WTC11 (cell line): ENCODE results near the gene GMPR. TPM values are rescaled to one million over a fixed set of nuclear protein-coding genes. Genes with fewer than 3 reads are reported as not detected.

Experiments used
- ATAC-seq: fragments of 200-7000 bp; cut with Tn5 transposase; 2 replicates; pipeline ENCODE4 v1.10.0; 2021; ENCODE audit warnings: mild to moderate bottlenecking, moderate library complexity
- CTCF ChIA-PET: fragments of 300-600 bp; sonication (Branson Sonifier 250); formaldehyde crosslinking; loops from one replicate; lab custom pipeline; 2021; ENCODE audit warnings: antibody characterized with exemption; lab: Charles Lee
- POLR2A ChIA-PET: fragments of 350-600 bp; sonication (Branson Sonifier 250); formaldehyde crosslinking; loops from one replicate; lab custom pipeline; 2021; ENCODE audit warnings: antibody characterized with exemption; lab: Charles Lee
- DNase-seq: peaks from one replicate; pipeline ENCODE4 v3.0.0; 2021; ENCODE audit warnings: low spot score
- H3K27ac Mint-ChIP-seq: 2 replicates; pipeline ENCODE4 v1.8.0; 2021; ENCODE audit warnings: mixed read lengths
- H3K27me3 Mint-ChIP-seq: 2 replicates; pipeline ENCODE4 v1.8.0; 2021; ENCODE audit warnings: low read depth, mild to moderate bottlenecking, moderate library complexity, mixed read lengths
- H3K36me3 Mint-ChIP-seq: 2 replicates; pipeline ENCODE4 v1.8.0; 2021; ENCODE audit warnings: mixed read lengths
- H3K4me1 Mint-ChIP-seq: 2 replicates; pipeline ENCODE4 v1.8.0; 2022; ENCODE audit warnings: mixed read lengths
- H3K4me3 Mint-ChIP-seq: 2 replicates; pipeline ENCODE4 v1.8.0; 2021; ENCODE audit warnings: mild to moderate bottlenecking, moderate library complexity, mixed read lengths
- H3K9me3 Mint-ChIP-seq: 2 replicates; pipeline ENCODE4 v1.8.0; 2021; ENCODE audit warnings: mixed read lengths
- CREM ChIP-seq: sonication (generic); formaldehyde crosslinking; IDR thresholded peaks from 2 replicates; pipeline ENCODE4 v1.8.1; 2022; ENCODE audit warnings: mild to moderate bottlenecking, missing genetic modification reagents, moderate library complexity
- ELF4 ChIP-seq: sonication (generic); formaldehyde crosslinking; IDR thresholded peaks from 2 replicates; pipeline ENCODE4 v1.8.1; 2022; ENCODE audit warnings: low read depth, mild to moderate bottlenecking, moderate library complexity, missing genetic modification reagents
- ETV6 ChIP-seq: sonication (generic); formaldehyde crosslinking; IDR thresholded peaks from 2 replicates; pipeline ENCODE4 v1.8.1; 2022; ENCODE audit warnings: mild to moderate bottlenecking, missing genetic modification reagents
- GRHL2 ChIP-seq: fragments of 250-450 bp; sonication (Bioruptor Pico); IDR thresholded peaks from 2 replicates; pipeline ENCODE4 v1.8.0; 2022; ENCODE audit warnings: mild to moderate bottlenecking, moderate library complexity; ENCODE audit not compliant: insufficient replicate concordance, severe bottlenecking
- GTF2I ChIP-seq: fragments of 250-450 bp; sonication (Bioruptor Pico); conservative IDR thresholded peaks from 2 replicates; pipeline ENCODE4 v1.4.0; 2021; ENCODE audit warnings: mild to moderate bottlenecking
- HMGA2 ChIP-seq: fragments of 250-450 bp; sonication (Bioruptor Pico); IDR thresholded peaks from 2 replicates; pipeline ENCODE4 v1.4.0; 2021; ENCODE audit warnings: mild to moderate bottlenecking, moderate library complexity
- JUN ChIP-seq: sonication (generic); formaldehyde crosslinking; IDR thresholded peaks from 2 replicates; pipeline ENCODE4 v1.8.0; 2023; ENCODE audit warnings: mild to moderate bottlenecking, missing genetic modification reagents
- KAT7 ChIP-seq: sonication (generic); formaldehyde crosslinking; IDR thresholded peaks from 2 replicates; pipeline ENCODE4 v1.8.1; 2023; ENCODE audit warnings: missing genetic modification reagents, mild to moderate bottlenecking, borderline replicate concordance
- NFE2L1 ChIP-seq: sonication (generic); formaldehyde crosslinking; IDR thresholded peaks from 2 replicates; pipeline ENCODE4 v1.8.1; 2023; ENCODE audit warnings: missing genetic modification reagents
- NR1H2 ChIP-seq: sonication (generic); formaldehyde crosslinking; IDR thresholded peaks from 2 replicates; pipeline ENCODE4 v1.9.0; 2021; ENCODE audit warnings: mild to moderate bottlenecking, moderate library complexity, missing genetic modification reagents
- NR2C2 ChIP-seq: sonication (generic); formaldehyde crosslinking; IDR thresholded peaks from 2 replicates; pipeline ENCODE4 v1.8.0; 2022; ENCODE audit warnings: mild to moderate bottlenecking, missing genetic modification reagents
- NR3C1 ChIP-seq: sonication (generic); formaldehyde crosslinking; conservative IDR thresholded peaks from 2 replicates; pipeline ENCODE4 v1.8.1; 2023; ENCODE audit warnings: low read depth, mild to moderate bottlenecking, missing genetic modification reagents
- SP1 ChIP-seq: sonication (generic); formaldehyde crosslinking; conservative IDR thresholded peaks from 2 replicates; pipeline ENCODE4 v1.8.1; 2022; ENCODE audit warnings: missing genetic modification reagents
- TEAD1 ChIP-seq: sonication (generic); formaldehyde crosslinking; IDR thresholded peaks from 2 replicates; pipeline ENCODE4 v1.8.0; 2022; ENCODE audit warnings: mild to moderate bottlenecking, missing genetic modification reagents
- ZNF219 ChIP-seq: sonication (generic); formaldehyde crosslinking; IDR thresholded peaks from 2 replicates; pipeline ENCODE4 v1.8.0; 2023; ENCODE audit warnings: missing genetic modification reagents, mild to moderate bottlenecking, borderline replicate concordance
- ZNF416 ChIP-seq: fragments of 250-450 bp; sonication (Bioruptor Pico); IDR thresholded peaks from 2 replicates; pipeline ENCODE4 v1.9.0; 2021; ENCODE audit warnings: mild to moderate bottlenecking, inconsistent platforms
- total RNA-seq: library from RNA; stranded (reverse); gene quantifications from 3 replicates; pipeline ENCODE4 v1.2.3, GENCODE V29; 2021
- TF ChIP-seq, protein P1 (sequence below): sonication (generic); formaldehyde crosslinking; IDR thresholded peaks from 2 replicates; pipeline ENCODE4 v1.8.1; 2022; ENCODE audit warnings: mild to moderate bottlenecking, moderate library complexity, missing genetic modification reagents
- TF ChIP-seq, protein P2 (sequence below): sonication (generic); formaldehyde crosslinking; IDR thresholded peaks from 2 replicates; pipeline ENCODE4 v1.8.1; 2022; ENCODE audit warnings: low read depth, missing genetic modification reagents, borderline replicate concordance
- TF ChIP-seq, protein P3 (sequence below): fragments of 250-450 bp; sonication (Bioruptor Pico); IDR thresholded peaks from 2 replicates; pipeline ENCODE4 v1.9.0; 2021; ENCODE audit warnings: moderate library complexity, mild to moderate bottlenecking, inconsistent platforms, borderline replicate concordance
- TF ChIP-seq, protein P4 (sequence below): sonication (generic); formaldehyde crosslinking; IDR thresholded peaks from 2 replicates; pipeline ENCODE4 v1.8.1; 2023; ENCODE audit warnings: mild to moderate bottlenecking, moderate library complexity, missing genetic modification reagents
- TF ChIP-seq, protein P5 (sequence below): sonication (generic); formaldehyde crosslinking; IDR thresholded peaks from 2 replicates; pipeline ENCODE4 v1.8.1; 2023; ENCODE audit warnings: mild to moderate bottlenecking, missing genetic modification reagents
- TF ChIP-seq, protein P6 (sequence below): sonication (generic); formaldehyde crosslinking; IDR thresholded peaks from 2 replicates; pipeline ENCODE4 v1.8.0; 2022; ENCODE audit warnings: mild to moderate bottlenecking, missing genetic modification reagents
- TF ChIP-seq, protein P7 (sequence below): sonication (generic); formaldehyde crosslinking; IDR thresholded peaks from 2 replicates; pipeline ENCODE4 v1.8.1; 2022; ENCODE audit warnings: missing genetic modification reagents, borderline replicate concordance
- TF ChIP-seq, protein P8 (sequence below): sonication (generic); formaldehyde crosslinking; IDR thresholded peaks from 2 replicates; pipeline ENCODE4 v1.8.0; 2023; ENCODE audit warnings: mild to moderate bottlenecking, missing genetic modification reagents

GMPR gene
- total RNA-seq, 1 experiment from 2014 or later, result 2.4 TPM

DNA sequence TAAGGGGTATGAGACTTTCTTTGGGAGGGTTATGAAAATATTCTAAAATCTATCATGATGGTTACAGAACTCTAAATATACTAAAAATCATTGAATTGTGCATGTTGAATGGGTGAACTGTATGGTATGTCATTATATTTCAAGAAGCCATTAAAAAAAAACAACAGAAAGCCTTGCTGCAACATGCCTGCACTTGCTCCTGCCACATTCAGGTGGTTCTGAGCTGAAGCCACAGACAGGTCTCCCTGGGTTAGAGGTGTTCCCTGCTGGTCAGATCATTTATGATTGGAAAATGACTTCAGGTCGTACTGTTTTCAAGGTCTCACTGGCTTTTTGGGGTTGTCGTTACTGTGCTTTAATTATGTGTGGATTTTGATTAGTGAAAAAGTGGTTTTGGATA lies 13.3 kb downstream of the GMPR start (continued):
- TF ChIP-seq, protein P1, sequence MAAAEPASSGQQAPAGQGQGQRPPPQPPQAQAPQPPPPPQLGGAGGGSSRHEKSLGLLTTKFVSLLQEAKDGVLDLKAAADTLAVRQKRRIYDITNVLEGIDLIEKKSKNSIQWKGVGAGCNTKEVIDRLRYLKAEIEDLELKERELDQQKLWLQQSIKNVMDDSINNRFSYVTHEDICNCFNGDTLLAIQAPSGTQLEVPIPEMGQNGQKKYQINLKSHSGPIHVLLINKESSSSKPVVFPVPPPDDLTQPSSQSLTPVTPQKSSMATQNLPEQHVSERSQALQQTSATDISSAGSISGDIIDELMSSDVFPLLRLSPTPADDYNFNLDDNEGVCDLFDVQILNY (CRISPR knock-in tag), result no peak
- TF ChIP-seq ZNF219 (no peak), ZNF416 (CRISPR knock-in tag) (no peak), SP1 (CRISPR knock-in tag) (no peak), GTF2I (CRISPR knock-in tag) (no peak), ELF4 (no peak), KAT7 (CRISPR knock-in tag) (no peak)
- TF ChIP-seq, protein P2, sequence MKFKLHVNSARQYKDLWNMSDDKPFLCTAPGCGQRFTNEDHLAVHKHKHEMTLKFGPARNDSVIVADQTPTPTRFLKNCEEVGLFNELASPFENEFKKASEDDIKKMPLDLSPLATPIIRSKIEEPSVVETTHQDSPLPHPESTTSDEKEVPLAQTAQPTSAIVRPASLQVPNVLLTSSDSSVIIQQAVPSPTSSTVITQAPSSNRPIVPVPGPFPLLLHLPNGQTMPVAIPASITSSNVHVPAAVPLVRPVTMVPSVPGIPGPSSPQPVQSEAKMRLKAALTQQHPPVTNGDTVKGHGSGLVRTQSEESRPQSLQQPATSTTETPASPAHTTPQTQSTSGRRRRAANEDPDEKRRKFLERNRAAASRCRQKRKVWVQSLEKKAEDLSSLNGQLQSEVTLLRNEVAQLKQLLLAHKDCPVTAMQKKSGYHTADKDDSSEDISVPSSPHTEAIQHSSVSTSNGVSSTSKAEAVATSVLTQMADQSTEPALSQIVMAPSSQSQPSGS, result no peak
- TF ChIP-seq, protein P3, sequence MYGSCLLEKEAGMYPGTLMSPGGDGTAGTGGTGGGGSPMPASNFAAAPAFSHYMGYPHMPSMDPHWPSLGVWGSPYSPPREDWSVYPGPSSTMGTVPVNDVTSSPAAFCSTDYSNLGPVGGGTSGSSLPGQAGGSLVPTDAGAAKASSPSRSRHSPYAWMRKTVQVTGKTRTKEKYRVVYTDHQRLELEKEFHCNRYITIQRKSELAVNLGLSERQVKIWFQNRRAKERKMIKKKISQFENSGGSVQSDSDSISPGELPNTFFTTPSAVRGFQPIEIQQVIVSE (CRISPR knock-in tag), result no peak

DNA sequence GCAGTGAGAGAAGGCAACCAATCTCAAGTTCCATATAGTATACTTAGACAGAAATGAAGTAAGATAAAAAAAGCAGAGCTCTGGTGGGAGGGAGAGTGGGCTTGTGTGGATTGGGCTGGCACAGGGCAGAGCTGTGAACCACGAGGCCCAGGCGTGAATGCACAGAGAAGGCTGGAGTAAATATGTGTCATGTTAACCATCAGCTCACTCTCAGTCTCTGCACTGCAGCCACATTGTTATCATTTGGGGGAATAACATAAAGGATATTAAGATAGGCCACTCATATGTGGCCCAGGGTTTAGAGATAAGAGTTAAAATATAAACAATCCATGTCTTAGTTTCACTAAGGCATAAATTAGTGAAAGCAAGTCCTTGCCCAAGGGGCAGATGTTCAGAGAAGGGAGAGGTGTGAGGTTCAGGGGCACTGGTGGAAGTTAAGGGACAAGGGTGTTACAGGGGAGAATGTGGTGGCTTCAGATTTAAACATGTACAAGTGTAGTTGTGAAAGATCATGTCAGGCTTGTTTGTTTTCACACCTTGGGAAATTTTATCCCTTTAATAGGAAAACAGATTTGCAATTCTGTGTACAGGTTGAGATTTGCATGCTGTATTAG lies 14.4 kb downstream of the GMPR start:
- Mint-ChIP-seq H3K27ac (no peak overlapping the region), H3K4me3 (no peak overlapping the region), H3K9me3 (peaks cover 3% of the 10 kb centered on the region; the same call in 1 of the 2 replicates), H3K36me3 (no peaks in the 10 kb centered on the region), H3K27me3 (no peaks in the 10 kb centered on the region), H3K4me1 (peaks cover 10% of the 10 kb centered on the region)
- POLR2A ChIA-PET, result no interaction called here
- CTCF ChIA-PET, result no interaction called here
- no peak for DNase-seq
- no peak for ATAC-seq
- TF ChIP-seq NR2C2 (CRISPR knock-in tag) (no peak), TEAD1 (CRISPR knock-in tag) (no peak), NR1H2 (CRISPR knock-in tag) (no peak), GRHL2 (CRISPR knock-in tag) (no peak), JUN (CRISPR knock-in tag) (no peak), CREM (CRISPR knock-in tag) (no peak), ETV6 (no peak), NR3C1 (no peak), NFE2L1 (CRISPR knock-in tag) (no peak), HMGA2 (CRISPR knock-in tag) (no peak)
- TF ChIP-seq, protein P4, sequence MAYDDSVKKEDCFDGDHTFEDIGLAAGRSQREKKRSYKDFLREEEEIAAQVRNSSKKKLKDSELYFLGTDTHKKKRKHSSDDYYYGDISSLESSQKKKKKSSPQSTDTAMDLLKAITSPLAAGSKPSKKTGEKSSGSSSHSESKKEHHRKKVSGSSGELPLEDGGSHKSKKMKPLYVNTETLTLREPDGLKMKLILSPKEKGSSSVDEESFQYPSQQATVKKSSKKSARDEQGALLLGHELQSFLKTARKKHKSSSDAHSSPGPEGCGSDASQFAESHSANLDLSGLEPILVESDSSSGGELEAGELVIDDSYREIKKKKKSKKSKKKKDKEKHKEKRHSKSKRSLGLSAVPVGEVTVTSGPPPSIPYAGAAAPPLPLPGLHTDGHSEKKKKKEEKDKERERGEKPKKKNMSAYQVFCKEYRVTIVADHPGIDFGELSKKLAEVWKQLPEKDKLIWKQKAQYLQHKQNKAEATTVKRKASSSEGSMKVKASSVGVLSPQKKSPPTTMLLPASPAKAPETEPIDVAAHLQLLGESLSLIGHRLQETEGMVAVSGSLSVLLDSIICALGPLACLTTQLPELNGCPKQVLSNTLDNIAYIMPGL (CRISPR knock-in tag), result no peak
- TF ChIP-seq, protein P5, sequence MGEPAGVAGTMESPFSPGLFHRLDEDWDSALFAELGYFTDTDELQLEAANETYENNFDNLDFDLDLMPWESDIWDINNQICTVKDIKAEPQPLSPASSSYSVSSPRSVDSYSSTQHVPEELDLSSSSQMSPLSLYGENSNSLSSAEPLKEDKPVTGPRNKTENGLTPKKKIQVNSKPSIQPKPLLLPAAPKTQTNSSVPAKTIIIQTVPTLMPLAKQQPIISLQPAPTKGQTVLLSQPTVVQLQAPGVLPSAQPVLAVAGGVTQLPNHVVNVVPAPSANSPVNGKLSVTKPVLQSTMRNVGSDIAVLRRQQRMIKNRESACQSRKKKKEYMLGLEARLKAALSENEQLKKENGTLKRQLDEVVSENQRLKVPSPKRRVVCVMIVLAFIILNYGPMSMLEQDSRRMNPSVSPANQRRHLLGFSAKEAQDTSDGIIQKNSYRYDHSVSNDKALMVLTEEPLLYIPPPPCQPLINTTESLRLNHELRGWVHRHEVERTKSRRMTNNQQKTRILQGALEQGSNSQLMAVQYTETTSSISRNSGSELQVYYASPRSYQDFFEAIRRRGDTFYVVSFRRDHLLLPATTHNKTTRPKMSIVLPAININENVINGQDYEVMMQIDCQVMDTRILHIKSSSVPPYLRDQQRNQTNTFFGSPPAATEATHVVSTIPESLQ (CRISPR knock-in tag), result no peak
- TF ChIP-seq, protein P2, result no peak
- TF ChIP-seq, protein P6, sequence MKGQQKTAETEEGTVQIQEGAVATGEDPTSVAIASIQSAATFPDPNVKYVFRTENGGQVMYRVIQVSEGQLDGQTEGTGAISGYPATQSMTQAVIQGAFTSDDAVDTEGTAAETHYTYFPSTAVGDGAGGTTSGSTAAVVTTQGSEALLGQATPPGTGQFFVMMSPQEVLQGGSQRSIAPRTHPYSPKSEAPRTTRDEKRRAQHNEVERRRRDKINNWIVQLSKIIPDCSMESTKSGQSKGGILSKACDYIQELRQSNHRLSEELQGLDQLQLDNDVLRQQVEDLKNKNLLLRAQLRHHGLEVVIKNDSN (CRISPR knock-in tag), result no peak
- TF ChIP-seq, protein P7, sequence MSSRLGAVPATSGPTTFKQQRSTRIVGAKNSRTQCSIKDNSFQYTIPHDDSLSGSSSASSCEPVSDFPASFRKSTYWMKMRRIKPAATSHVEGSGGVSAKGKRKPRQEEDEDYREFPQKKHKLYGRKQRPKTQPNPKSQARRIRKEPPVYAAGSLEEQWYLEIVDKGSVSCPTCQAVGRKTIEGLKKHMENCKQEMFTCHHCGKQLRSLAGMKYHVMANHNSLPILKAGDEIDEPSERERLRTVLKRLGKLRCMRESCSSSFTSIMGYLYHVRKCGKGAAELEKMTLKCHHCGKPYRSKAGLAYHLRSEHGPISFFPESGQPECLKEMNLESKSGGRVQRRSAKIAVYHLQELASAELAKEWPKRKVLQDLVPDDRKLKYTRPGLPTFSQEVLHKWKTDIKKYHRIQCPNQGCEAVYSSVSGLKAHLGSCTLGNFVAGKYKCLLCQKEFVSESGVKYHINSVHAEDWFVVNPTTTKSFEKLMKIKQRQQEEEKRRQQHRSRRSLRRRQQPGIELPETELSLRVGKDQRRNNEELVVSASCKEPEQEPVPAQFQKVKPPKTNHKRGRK (CRISPR knock-in tag), result no peak
- TF ChIP-seq, protein P8, sequence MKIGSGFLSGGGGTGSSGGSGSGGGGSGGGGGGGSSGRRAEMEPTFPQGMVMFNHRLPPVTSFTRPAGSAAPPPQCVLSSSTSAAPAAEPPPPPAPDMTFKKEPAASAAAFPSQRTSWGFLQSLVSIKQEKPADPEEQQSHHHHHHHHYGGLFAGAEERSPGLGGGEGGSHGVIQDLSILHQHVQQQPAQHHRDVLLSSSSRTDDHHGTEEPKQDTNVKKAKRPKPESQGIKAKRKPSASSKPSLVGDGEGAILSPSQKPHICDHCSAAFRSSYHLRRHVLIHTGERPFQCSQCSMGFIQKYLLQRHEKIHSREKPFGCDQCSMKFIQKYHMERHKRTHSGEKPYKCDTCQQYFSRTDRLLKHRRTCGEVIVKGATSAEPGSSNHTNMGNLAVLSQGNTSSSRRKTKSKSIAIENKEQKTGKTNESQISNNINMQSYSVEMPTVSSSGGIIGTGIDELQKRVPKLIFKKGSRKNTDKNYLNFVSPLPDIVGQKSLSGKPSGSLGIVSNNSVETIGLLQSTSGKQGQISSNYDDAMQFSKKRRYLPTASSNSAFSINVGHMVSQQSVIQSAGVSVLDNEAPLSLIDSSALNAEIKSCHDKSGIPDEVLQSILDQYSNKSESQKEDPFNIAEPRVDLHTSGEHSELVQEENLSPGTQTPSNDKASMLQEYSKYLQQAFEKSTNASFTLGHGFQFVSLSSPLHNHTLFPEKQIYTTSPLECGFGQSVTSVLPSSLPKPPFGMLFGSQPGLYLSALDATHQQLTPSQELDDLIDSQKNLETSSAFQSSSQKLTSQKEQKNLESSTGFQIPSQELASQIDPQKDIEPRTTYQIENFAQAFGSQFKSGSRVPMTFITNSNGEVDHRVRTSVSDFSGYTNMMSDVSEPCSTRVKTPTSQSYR (CRISPR knock-in tag), result no peak
